Activated CD8-positive, alpha-beta memory T cell treated with anti-CD3 and anti-CD28 coated beads for 4 hours (primary cell): Measurements from ENCODE around the gene ERGIC1.
"Not testable (repeated sequence)": the region's sequence is repeated elsewhere in the genome, so short reads cannot be mapped to it uniquely, and the experiment has no call there.

ENCODE experiments used
- DNase-seq, 2 donors: peaks; one replicate each; pipeline ENCODE4 v3.0.0-alpha.2; 2020; ENCODE audit warnings: low read depth in 2 of 2

Gene ERGIC1

DNA sequence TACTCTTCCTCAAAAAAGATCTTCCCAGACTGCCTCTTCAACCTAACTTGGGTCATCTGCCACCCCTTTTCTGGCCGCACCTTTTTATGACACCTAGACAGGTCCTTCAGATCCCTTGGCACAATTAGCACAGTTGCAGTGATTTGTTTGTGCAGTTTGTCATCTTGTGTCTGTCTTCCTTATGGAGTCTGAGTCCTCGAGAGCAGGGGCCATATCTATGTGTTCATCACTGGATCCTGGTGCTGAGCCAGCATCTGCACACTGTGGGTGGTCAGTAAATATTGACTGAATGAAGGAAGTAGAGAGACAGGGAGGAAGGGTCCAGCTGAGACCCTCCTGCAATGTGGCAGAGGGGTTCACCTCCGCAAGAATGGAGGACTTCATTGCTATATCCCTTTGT lies 14.4 kb downstream of the ERGIC1 start:
- DNase-seq, result no peak

DNA sequence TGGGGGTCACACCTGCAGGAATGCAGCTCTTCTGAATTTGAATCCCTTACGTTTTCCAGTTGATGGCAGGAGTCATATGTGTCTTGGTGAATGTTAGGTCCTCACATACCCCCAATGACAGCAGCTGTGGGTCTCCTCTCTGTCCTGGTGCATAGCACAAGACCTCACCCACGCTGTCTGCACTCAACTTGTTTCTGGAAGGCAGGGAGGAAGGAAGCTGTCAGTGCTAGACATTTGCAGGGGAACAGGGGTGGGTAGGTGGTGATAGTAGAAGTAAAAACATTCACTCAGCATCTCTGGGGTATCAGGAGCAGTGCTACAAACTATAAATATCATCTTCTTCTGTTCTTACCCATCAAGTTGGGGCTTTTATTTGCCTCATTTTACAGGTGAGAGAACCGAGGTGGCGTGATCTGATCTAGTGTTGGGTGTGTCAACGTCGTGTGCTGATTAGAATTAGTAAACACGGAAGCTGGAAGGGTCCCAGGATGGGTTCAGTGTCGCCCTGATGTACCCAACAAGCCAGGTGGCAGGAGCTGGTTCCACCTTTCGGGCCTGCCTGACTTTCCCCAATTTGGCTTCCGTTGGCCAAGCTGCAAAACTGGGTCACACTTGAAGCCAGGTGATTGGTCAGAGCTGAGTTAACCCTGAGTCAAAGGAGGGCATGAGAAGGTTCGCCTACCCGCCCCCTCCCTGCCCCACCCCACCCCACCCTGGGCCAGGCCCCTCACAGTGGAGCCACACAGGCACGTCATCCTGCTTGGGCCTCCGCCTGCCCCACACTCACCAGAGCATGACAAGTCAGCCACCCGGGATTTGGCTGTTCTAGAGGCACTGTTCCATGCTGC lies 15.8 kb downstream of the ERGIC1 start:
- no peak for DNase-seq

DNA sequence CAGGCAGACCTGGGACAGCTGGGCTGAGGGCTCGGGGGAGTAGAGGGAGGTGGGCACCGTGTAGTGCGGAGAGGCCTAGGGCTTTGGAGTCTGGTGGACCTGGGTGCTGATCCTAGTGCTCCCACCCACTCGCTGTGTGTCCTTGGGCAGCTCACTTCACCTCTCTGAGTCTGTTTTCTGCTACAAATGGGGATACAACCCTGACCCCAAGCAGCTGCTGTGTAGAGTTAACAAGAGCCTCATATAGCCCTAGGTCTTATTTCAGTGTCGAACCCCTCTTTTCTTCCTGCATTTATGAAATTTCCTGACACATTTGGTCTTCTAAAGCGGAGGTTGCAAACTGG lies 16.4 kb downstream of the ERGIC1 start:
- no peak for DNase-seq

- DNase-seq, result not testable (repeated sequence)
Observed at GRCh38 chr5:172851254-172851653, 17.2 kb downstream of the ERGIC1 start.

GRCh38 chr5:172852490-172853354 lies 18.7 kb downstream of the ERGIC1 start:
- no peak for DNase-seq

DNA sequence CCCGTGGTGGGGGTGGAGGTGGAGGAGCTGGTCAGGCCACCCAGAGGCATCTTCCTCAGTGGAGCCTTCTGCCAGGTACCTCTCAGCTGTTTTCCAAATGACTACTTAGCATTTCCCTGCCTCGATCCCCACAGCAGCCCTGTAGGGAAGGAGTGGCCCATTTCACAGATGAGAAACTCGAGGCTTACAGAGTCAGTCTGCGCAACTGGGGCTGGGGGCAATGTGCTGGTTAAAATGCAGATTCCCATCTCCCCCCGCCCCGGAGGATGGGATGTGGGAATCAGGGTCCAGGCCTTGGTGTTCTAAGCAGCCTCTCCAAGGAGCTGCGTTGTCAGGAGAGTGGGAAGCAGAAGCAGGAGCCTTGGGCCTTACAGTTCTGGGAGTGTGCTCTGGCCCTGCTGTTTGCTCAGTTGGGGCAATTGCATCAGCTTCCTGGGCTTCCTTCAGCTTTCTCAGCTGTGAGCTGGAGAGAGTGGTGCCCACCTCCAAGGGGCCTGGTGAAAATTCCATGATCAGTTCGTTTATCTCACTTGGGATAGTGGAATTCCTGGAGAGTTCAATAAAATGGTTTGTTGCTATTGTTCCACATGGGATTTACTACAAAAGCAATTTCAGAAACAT lies 19.4 kb downstream of the ERGIC1 start:
- no peak for DNase-seq

DNA sequence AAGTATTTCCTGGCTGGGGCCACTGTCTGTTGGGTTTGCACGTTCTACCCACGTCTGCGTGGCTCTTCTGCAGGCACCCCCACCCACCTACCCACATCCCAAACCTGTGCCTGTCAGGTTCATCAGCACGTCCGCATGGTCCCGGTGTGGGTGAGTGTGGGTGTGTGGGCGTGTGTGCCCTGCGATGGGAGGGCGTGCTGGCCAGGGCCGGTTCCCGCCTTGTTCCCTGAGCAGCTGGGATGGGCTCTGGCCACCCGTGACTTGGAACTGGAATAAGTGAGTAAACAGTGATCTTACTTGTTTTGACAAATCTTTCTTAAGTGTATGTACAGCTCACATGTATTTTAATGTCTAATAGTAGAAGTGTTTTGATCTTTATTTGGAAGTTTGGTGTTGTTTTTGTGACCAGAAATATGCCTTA lies 20.4 kb downstream of the ERGIC1 start:
- DNase-seq, result no peak

DNA sequence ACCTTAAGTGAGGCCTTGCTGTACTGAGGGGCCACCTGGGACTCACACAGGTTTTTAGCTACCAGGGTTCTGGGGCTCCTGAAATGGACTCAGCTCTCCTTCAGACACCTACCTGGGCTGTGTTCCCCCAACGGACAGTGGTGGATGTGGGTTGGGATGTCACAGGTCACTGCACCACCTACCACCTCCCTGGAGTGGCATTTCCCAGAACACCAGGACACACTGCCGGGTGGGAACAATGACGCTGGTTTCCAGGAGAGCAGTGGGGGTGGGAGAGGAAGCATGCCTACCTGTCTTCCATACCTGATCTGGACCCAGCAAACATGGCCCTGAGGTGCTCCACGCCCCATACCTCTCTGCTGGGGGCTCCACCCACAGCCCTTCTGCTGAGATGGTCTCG lies 20.9 kb downstream of the ERGIC1 start:
- DNase-seq, result no peak

DNA sequence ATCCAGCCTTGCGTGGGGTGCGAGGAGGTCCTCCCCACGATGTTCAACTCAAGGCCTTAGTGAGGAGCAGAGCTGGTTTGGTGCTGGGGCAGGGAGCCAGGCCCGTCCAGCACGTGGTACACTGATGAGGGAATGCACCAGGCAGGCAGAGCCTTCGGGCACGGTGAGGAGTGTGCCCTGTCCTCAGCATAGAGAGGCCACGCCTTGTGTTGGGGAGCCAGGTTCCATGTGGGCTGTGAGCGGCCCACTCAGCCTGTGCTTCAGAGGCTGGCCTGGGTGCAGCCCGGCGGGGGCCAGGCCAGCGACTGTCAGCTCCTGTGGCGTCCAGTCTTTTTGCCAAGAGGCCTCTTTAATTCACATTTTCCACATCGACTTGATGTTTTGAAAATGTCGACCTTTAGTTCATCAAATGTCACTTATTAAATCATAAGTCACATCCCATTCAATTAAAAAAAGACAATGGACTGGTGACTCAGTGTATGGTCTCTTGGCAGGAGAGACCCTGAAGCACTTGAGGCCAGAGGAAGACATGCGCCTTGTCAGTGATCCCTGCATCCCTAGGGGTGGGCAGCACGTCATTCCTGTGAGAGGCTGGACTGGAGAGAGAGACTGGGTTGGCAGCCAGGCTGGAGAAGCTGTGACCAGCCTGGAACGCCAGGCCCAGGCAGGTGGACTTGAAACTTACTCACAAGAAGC lies 21.7 kb downstream of the ERGIC1 start:
- DNase-seq, result no peak

- DNase-seq, result no peak
Observed at GRCh38 chr5:172856336-172856735, 22.3 kb downstream of the ERGIC1 start.

GRCh38 chr5:172857982-172858381 lies 23.9 kb downstream of the ERGIC1 start:
- no peak for DNase-seq

- DNase-seq, result no peak
Observed at GRCh38 chr5:172858511-172858989, 24.5 kb downstream of the ERGIC1 start.

GRCh38 chr5:172858990-172859811 lies 25.1 kb downstream of the ERGIC1 start:
- DNase-seq, result no peak

- no peak for DNase-seq
Observed at GRCh38 chr5:172859966-172860365, 25.9 kb downstream of the ERGIC1 start.

- no peak for DNase-seq
Observed at GRCh38 chr5:172860520-172861443, 26.7 kb downstream of the ERGIC1 start.

DNA sequence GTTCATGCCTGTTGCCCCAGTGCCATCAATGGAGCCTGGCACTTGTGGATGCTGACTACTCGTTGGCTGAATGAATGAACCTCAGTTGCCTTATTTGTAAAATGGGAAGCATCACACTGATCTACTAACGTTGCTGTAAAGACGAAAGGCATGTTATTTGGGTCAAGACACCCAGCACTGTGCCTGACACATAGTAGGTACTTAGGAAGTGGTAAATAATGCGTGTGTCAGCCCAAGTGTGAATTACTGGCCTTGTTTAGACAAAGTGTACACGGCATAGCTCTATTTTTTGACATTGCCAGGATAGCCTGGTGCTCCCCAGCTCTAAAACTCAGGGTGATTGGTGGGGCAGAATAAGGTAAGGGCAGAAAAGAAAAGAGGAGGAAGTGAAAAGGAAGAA lies 27.4 kb downstream of the ERGIC1 start:
- DNase-seq, result no peak

DNA sequence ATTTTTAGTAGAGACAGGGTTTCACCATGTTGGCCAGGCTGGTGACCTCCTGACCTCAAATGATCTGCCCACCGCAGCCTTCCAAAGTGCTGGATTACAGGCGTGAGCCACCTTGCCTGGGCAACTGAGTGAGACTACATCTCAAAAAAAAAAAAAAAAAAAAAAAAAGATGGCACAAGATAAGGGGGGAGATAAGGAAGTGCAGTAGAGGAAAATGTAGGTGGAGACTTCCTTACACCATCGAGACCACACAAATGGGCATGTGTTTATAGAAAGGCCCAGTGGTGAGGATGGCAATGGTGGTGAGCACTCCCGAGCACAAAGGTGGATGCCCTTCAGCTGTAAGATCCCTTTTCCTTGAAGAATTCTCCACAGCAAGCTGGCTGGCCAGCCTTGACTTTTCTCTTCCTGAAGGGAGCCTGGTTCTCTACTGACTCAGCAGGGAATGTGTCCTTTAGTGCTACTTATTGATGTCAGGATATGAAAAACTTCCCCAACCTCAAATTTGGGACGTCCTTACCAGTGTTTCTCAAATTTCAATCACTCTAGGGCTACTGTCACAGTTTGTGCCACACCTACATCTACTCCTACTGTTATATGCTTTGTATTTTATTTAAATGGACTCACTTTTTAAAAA lies 28.2 kb downstream of the ERGIC1 start:
- no peak for DNase-seq

DNA sequence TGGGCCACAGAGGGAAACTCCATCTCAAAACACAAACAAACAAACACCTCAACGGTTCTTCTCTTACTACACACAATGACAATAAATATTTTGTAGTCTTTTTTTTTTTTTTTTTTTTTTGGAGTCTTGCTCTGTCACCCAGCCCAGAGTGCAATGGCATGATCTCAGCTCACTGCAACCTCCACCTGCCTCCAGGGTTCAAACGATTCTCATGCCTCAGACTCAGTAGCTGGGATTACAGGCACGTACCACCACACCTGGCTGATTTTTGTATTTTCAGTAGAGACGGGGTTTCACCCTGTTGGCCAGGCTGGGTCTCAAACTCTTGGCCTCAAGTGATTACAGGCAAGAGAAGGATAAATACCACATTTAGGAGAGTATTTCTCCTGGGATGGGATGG lies 30.1 kb downstream of the ERGIC1 start:
- DNase-seq, result not testable (repeated sequence)

DNA sequence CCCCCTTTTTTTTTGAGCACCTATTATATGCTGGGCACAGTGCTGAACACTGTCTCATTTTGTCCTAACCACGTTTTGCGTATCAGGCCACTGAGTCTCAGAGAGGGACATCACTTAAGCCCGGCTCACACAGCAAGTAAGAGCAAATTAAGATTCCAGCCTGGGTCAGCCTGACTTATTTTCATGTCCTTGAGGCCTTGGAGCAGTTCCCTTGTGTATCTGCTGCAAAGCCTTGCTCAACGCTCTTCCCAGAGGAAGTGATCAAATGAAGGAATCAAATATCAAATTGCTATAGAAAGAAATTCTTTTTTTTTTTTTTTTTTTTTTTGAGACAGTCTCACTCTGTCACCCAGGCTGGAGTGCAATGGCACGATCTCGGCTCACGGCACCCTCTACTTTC lies 30.7 kb downstream of the ERGIC1 start:
- DNase-seq, result no peak
